Stimulated activated CD8-positive, alpha-beta memory T cell treated with anti-CD3 and anti-CD28 coated beads, Interleukin-2, amount 100 ng/mL, for 1 hour (primary cell): ENCODE data around the gene PRKN.

Source experiments
- DNase-seq, 2 donors: peaks; one replicate each; pipeline ENCODE4 v3.0.0-alpha.2; 2020; ENCODE audit warnings: low read depth in 2 of 2

The PRKN gene

GRCh38 chr6:162058281-162058875 lies 669.2 kb downstream of the PRKN start:
- DNase-seq: no peak

GRCh38 chr6:162056745-162057144 lies 670.8 kb downstream of the PRKN start:
- DNase-seq: no peak

GRCh38 chr6:162056061-162056460 lies 671.5 kb downstream of the PRKN start:
- DNase-seq: no peak

- DNase-seq: no peak
Observed at GRCh38 chr6:162055365-162055764, 672.2 kb downstream of the PRKN start.

- DNase-seq: no peak
Observed at GRCh38 chr6:162053084-162053483, 674.5 kb downstream of the PRKN start.

- DNase-seq: no peak
Observed at GRCh38 chr6:162050579-162050978, 677.0 kb downstream of the PRKN start.

GRCh38 chr6:162046324-162046723 lies 681.2 kb downstream of the PRKN start:
- no peak for DNase-seq

- DNase-seq: no peak
Observed at GRCh38 chr6:162032620-162033019, 694.9 kb downstream of the PRKN start.

GRCh38 chr6:162029873-162030576 lies 697.5 kb downstream of the PRKN start:
- DNase-seq: no peak

- DNase-seq: no peak
Observed at GRCh38 chr6:162026843-162027242, 700.7 kb downstream of the PRKN start.

GRCh38 chr6:162026031-162026430 lies 701.5 kb downstream of the PRKN start:
- no peak for DNase-seq

- DNase-seq: no peak
Observed at GRCh38 chr6:162019349-162019748, 708.2 kb downstream of the PRKN start.

- no peak for DNase-seq
Observed at GRCh38 chr6:162017536-162017935, 710.0 kb downstream of the PRKN start.

GRCh38 chr6:162014069-162014811 lies 713.3 kb downstream of the PRKN start:
- DNase-seq: no peak

- DNase-seq: no peak
Observed at GRCh38 chr6:162005372-162005771, 722.2 kb downstream of the PRKN start.

GRCh38 chr6:161996783-161997182 lies 730.8 kb downstream of the PRKN start:
- no peak for DNase-seq

- DNase-seq: no peak
Observed at GRCh38 chr6:161985876-161986423, 741.6 kb downstream of the PRKN start.

GRCh38 chr6:161984713-161985112 lies 742.9 kb downstream of the PRKN start:
- no peak for DNase-seq

GRCh38 chr6:161976553-161976952 lies 751.0 kb downstream of the PRKN start:
- no peak for DNase-seq

GRCh38 chr6:161973064-161973463 lies 754.5 kb downstream of the PRKN start:
- no peak for DNase-seq

GRCh38 chr6:161971043-161971442 lies 756.5 kb downstream of the PRKN start:
- no peak for DNase-seq

- DNase-seq: no peak
Observed at GRCh38 chr6:161963634-161964234, 763.8 kb downstream of the PRKN start.
